ENCODE results near the gene ITPR1.
A peak's percentile ranks its signal among the peaks of the same experiment; 100 is the strongest.

The ITPR1 gene

DNA sequence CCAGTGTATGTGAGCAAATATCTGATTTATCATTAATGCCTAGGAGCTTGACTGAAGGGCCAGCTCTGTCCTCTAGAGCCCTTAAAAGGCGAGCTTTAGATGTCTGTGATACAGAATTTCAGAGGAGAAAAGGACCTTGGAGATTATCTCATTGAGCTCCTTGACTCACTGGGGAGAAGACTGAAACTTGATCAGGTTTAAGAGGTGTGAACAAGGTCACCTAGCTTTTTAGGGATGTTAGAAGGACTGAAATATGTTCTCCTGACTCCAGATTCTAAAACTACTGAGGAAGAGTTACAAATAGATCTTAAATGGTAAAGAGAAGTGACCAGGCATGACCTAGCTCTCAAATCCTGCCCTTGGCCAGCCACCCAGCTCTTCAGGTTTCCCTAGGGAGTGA lies 292.4 kb downstream of the ITPR1 start:
- H3K9me3 ChIP-seq, result no peaks in the 10 kb centered on the region
- H3K27ac ChIP-seq, result no peak overlapping the region
- no peaks in the 10 kb centered on the region for H3K27me3 ChIP-seq
- H3K9ac ChIP-seq, result no peak overlapping the region
- no peak overlapping the region for H3K4me2 ChIP-seq
- no peak overlapping the region for H3K4me3 ChIP-seq
- H3K36me3 ChIP-seq, result peaks cover 78% of the 10 kb centered on the region
- no peak for TF ChIP-seq Cebpa-rat (IDR thresholded peaks at IDR 0.05)
- no peaks in the 10 kb centered on the region for H4K20me1 ChIP-seq
- H3K4me1 ChIP-seq, result no peaks in the 10 kb centered on the region

DNA sequence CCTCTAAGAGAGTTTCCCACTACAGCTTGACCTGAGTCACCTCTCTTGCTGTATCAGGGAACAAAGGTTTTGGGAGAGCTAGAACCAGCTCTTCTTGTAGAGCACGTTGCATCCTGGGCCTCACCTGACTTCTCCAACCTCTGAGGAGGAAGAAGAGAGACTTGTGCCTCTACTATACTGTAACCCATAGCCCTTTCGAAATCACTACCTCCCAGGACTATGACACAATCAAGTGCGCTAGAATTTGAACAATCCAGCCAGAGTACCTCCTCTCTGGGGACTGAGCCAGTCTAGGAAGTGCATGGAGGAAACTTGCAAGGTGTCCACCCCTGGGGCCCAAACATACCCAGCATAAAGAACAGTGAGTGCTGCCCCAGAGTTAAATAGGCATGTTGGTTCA lies 293.3 kb downstream of the ITPR1 start:
- Histone ChIP-seq H3K27me3 (no peaks in the 10 kb centered on the region), H3K36me3 (peaks cover 81% of the 10 kb centered on the region), H4K20me1 (no peaks in the 10 kb centered on the region), H3K4me3 (no peak overlapping the region), H3K4me2 (no peak overlapping the region), H3K4me1 (no peaks in the 10 kb centered on the region), H3K9me3 (no peaks in the 10 kb centered on the region), H3K27ac (no peak overlapping the region), H3K9ac (no peak overlapping the region)
- no peak for TF ChIP-seq Cebpa-rat (IDR thresholded peaks at IDR 0.05)

GRCh38 chr3:4791358-4791757 lies 298.2 kb downstream of the ITPR1 start:
- Histone ChIP-seq H3K27ac (no peak overlapping the region), H3K9ac (no peak overlapping the region), H4K20me1 (no peaks in the 10 kb centered on the region), H3K27me3 (no peaks in the 10 kb centered on the region), H3K4me1 (no peaks in the 10 kb centered on the region), H3K4me2 (no peak overlapping the region), H3K36me3 (peaks cover 64% of the 10 kb centered on the region), H3K9me3 (0 out of 2 replicates have a peak, but pooled peaks cover 4% of the 10 kb centered on the region), H3K4me3 (no peak overlapping the region)
- no peak for TF ChIP-seq Cebpa-rat (IDR thresholded peaks at IDR 0.05)

- Histone ChIP-seq H3K4me1 (no peaks in the 10 kb centered on the region), H3K36me3 (peaks cover 50% of the 10 kb centered on the region), H3K4me2 (no peak overlapping the region), H4K20me1 (no peaks in the 10 kb centered on the region), H3K4me3 (no peak overlapping the region), H3K9me3 (0 out of 2 replicates have a peak, but pooled peaks cover 4% of the 10 kb centered on the region), H3K27me3 (no peaks in the 10 kb centered on the region), H3K9ac (no peak overlapping the region), H3K27ac (no peak overlapping the region)
- no peak for TF ChIP-seq Cebpa-rat (IDR thresholded peaks at IDR 0.05)
Observed at GRCh38 chr3:4793311-4793710, 300.2 kb downstream of the ITPR1 start.

DNA sequence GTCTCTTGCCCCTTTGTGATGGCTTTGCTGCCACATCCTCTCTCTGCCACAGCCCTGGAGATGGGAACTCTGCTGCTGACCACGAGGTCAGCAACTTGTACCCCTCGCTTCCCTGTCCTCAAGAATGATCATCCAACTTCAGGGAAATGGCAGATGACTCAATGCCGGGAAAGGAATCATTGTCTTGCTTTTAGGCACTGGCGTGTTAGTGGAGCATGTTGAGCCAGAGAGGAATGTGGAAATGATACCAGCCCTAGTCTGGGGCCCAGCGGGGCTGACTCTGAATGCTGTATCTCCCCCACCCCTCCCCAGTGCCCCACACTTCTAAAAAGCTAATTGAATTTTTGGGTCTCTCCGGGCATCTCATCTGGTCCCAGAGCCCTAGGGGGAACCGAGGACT lies 301.2 kb downstream of the ITPR1 start:
- H3K27me3 ChIP-seq, result no peaks in the 10 kb centered on the region
- H3K9ac ChIP-seq, result no peak overlapping the region
- no peak for TF ChIP-seq Cebpa-rat (IDR thresholded peaks at IDR 0.05)
- H3K9me3 ChIP-seq, result 0 out of 2 replicates have a peak, but pooled peaks cover 4% of the 10 kb centered on the region
- peaks cover 5% of the 10 kb centered on the region for H3K4me1 ChIP-seq
- peaks cover 40% of the 10 kb centered on the region for H3K36me3 ChIP-seq
- no peak overlapping the region for H3K4me2 ChIP-seq
- H4K20me1 ChIP-seq, result no peaks in the 10 kb centered on the region
- no peak overlapping the region for H3K27ac ChIP-seq
- no peak overlapping the region for H3K4me3 ChIP-seq

DNA sequence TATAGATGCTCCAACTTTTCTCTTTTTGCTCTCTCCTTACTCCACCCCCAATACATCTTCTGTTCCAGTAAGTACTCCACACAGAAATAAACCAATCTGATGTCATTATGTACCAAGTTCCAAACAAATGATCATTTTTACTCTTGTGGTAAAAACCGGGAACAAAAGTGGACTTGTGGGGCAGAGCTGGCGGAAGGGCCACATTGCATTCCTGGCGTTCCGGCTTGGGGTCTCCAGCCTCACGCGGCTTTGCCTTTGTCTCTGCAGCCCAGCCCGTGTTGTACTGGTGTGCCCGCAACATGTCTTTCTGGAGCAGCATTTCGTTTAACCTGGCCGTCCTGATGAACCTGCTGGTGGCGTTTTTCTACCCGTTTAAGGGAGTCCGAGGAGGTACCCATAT lies 301.6 kb downstream of the ITPR1 start:
- no peak overlapping the region for H3K4me3 ChIP-seq
- H4K20me1 ChIP-seq, result no peaks in the 10 kb centered on the region
- H3K9ac ChIP-seq, result no peak overlapping the region
- no peak overlapping the region for H3K27ac ChIP-seq
- no peak overlapping the region for H3K4me2 ChIP-seq
- no peaks in the 10 kb centered on the region for H3K27me3 ChIP-seq
- H3K36me3 ChIP-seq, result peaks cover 36% of the 10 kb centered on the region
- no peak for TF ChIP-seq Cebpa-rat (IDR thresholded peaks at IDR 0.05)
- peaks cover 10% of the 10 kb centered on the region for H3K4me1 ChIP-seq
- 0 out of 2 replicates have a peak, but pooled peaks cover 4% of the 10 kb centered on the region for H3K9me3 ChIP-seq

- Histone ChIP-seq H3K27me3 (no peaks in the 10 kb centered on the region), H3K4me3 (no peak overlapping the region), H3K9ac (no peak overlapping the region), H3K9me3 (0 out of 2 replicates have a peak, but pooled peaks cover 4% of the 10 kb centered on the region), H4K20me1 (no peaks in the 10 kb centered on the region), H3K27ac (no peak overlapping the region), H3K4me1 (peaks cover 19% of the 10 kb centered on the region), H3K36me3 (peaks cover 34% of the 10 kb centered on the region), H3K4me2 (no peak overlapping the region)
- no peak for TF ChIP-seq Cebpa-rat (IDR thresholded peaks at IDR 0.05)
Observed at GRCh38 chr3:4795905-4796304, 302.8 kb downstream of the ITPR1 start.

DNA sequence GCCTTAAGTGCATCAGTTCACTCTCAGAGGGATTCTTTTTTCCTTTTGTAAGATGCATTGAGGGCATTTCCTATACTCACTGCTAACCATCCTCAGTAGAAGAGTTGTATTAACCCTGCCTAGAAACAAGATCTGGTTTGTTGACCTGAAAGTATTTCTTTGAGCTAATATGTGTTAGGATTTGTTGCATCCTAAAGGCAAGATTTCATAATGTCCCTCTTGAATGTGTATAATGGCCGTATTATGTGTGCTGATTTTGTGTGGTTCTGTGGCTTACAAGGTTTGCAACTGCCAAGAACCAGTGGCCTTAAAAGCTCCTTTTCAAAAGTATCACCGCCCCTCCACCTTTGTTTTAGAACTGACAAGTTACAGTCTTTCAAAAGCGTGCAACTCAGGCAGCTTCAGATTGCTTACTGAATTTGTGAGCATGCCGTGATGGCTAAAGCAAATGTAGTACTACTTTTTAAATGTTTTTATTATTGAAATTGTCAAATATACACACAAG lies 304.1 kb downstream of the ITPR1 start:
- H3K36me3 ChIP-seq, result peaks cover 33% of the 10 kb centered on the region
- no peak overlapping the region for H3K27ac ChIP-seq
- no peak overlapping the region for H3K9ac ChIP-seq
- TF ChIP-seq Cebpa-rat (IDR thresholded peaks at IDR 0.05), result no peak
- H4K20me1 ChIP-seq, result no peaks in the 10 kb centered on the region
- no peaks in the 10 kb centered on the region for H3K9me3 ChIP-seq
- no peaks in the 10 kb centered on the region for H3K27me3 ChIP-seq
- H3K4me1 ChIP-seq, result peaks cover 19% of the 10 kb centered on the region
- no peak overlapping the region for H3K4me2 ChIP-seq
- H3K4me3 ChIP-seq, result no peak overlapping the region

- TF ChIP-seq Cebpa-rat (IDR thresholded peaks at IDR 0.05), result no peak
- Histone ChIP-seq H3K9me3 (no peaks in the 10 kb centered on the region; the same call in 1 of the 2 replicates), H3K4me1 (peaks cover 19% of the 10 kb centered on the region), H3K27ac (no peak overlapping the region), H3K9ac (no peak overlapping the region), H3K4me2 (peak overlapping the region; percentile 52), H3K27me3 (no peaks in the 10 kb centered on the region), H3K36me3 (peaks cover 41% of the 10 kb centered on the region), H4K20me1 (no peaks in the 10 kb centered on the region), H3K4me3 (no peak overlapping the region)
Observed at GRCh38 chr3:4799266-4800256, 306.4 kb downstream of the ITPR1 start.

- H3K36me3 ChIP-seq, result peaks cover 48% of the 10 kb centered on the region
- TF ChIP-seq Cebpa-rat (IDR thresholded peaks at IDR 0.05), result no peak
- peak overlapping the region; percentile 52; the same call in 1 of the 2 replicates for H3K4me2 ChIP-seq
Observed at GRCh38 chr3:4800595-4800994, 307.4 kb downstream of the ITPR1 start.

More at GRCh38 chr3:4800595-4800994, 307.4 kb downstream of the ITPR1 start:
- no peaks in the 10 kb centered on the region; the same call in 1 of the 2 replicates for H3K9me3 ChIP-seq
- H4K20me1 ChIP-seq, result no peaks in the 10 kb centered on the region
- H3K9ac ChIP-seq, result no peak overlapping the region
- no peaks in the 10 kb centered on the region for H3K27me3 ChIP-seq
- H3K27ac ChIP-seq, result no peak overlapping the region
- H3K4me3 ChIP-seq, result no peak overlapping the region
- peaks cover 19% of the 10 kb centered on the region for H3K4me1 ChIP-seq
